Lower leg skin (tissue), 3 donors: ENCODE data around the gene TOX4.

Experiments
- POLR2A ChIP-seq, 2 donors: fragments of 450-650 bp; IDR thresholded peaks; one replicate each; pipeline ENCODE4 v1.6.1; 2016 to 2017; ENCODE audit warnings: antibody characterized with exemption in 2 of 2, mild to moderate bottlenecking in 1 of 2, moderate library complexity in 1 of 2
- TF ChIP-seq, protein P1 (sequence below), 3 donors: fragments of 450-650 bp; IDR thresholded peaks; one replicate each; pipeline ENCODE4 v1.5.1; 2016; ENCODE audit warnings: antibody characterized with exemption in 3 of 3, mild to moderate bottlenecking in 3 of 3, moderate library complexity in 2 of 3

GRCh38 chr14:21526672-21527317 lies 49.8 kb downstream of the TOX4 start:
- TF ChIP-seq, protein P1, sequence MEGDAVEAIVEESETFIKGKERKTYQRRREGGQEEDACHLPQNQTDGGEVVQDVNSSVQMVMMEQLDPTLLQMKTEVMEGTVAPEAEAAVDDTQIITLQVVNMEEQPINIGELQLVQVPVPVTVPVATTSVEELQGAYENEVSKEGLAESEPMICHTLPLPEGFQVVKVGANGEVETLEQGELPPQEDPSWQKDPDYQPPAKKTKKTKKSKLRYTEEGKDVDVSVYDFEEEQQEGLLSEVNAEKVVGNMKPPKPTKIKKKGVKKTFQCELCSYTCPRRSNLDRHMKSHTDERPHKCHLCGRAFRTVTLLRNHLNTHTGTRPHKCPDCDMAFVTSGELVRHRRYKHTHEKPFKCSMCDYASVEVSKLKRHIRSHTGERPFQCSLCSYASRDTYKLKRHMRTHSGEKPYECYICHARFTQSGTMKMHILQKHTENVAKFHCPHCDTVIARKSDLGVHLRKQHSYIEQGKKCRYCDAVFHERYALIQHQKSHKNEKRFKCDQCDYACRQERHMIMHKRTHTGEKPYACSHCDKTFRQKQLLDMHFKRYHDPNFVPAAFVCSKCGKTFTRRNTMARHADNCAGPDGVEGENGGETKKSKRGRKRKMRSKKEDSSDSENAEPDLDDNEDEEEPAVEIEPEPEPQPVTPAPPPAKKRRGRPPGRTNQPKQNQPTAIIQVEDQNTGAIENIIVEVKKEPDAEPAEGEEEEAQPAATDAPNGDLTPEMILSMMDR (IDR thresholded peaks at IDR 0.05) = no peak
- no peak for TF ChIP-seq POLR2A (IDR thresholded peaks at IDR 0.05)
